ENCODE data around the gene INSR.
A peak's percentile ranks its signal among the peaks of the same experiment; 100 is the strongest.

The INSR gene

GRCh38 chr19:7191946-7192691, 102.1 kb downstream of the INSR start:
- DNase-seq (ENCODE audit: low read depth in 2 of 2), result no peak
- no peak overlapping the region for H3K4me3 ChIP-seq (replicated peaks in 1 of 2; ENCODE audit: low read depth in 2 of 2, low read length in 2 of 2)
- no peak for TF ChIP-seq CTCF (IDR thresholded peaks at IDR 0.05; ENCODE audit: low read depth, low read length)

GRCh38 chr19:7188698-7189629, 105.2 kb downstream of the INSR start:
- TF ChIP-seq CTCF (IDR thresholded peaks at IDR 0.05; ENCODE audit: low read depth, low read length), result no peak
- DNase-seq (ENCODE audit: low read depth in 2 of 2), result peak in 1 of 2 donors; percentile 49
- H3K4me3 ChIP-seq (replicated peaks in 1 of 2; ENCODE audit: low read depth in 2 of 2, low read length in 2 of 2), result no peak overlapping the region

GRCh38 chr19:7187605-7188339, 106.4 kb downstream of the INSR start:
- TF ChIP-seq CTCF (IDR thresholded peaks at IDR 0.05; ENCODE audit: low read depth, low read length), result no peak
- no peak for DNase-seq (ENCODE audit: low read depth in 2 of 2)
- no peak overlapping the region for H3K4me3 ChIP-seq (replicated peaks in 1 of 2; ENCODE audit: low read depth in 2 of 2, low read length in 2 of 2)

- no peak overlapping the region for H3K4me3 ChIP-seq (replicated peaks in 1 of 2; ENCODE audit: low read depth in 2 of 2, low read length in 2 of 2)
- TF ChIP-seq CTCF (IDR thresholded peaks at IDR 0.05; ENCODE audit: low read depth, low read length), result no peak
- DNase-seq (ENCODE audit: low read depth in 2 of 2), result no peak
Measured at GRCh38 chr19:7182489-7182888, 111.7 kb downstream of the INSR start.

GRCh38 chr19:7179917-7180306, 114.3 kb downstream of the INSR start:
- no peak overlapping the region for H3K4me3 ChIP-seq (replicated peaks in 1 of 2; ENCODE audit: low read depth in 2 of 2, low read length in 2 of 2)
- no peak for TF ChIP-seq CTCF (IDR thresholded peaks at IDR 0.05; ENCODE audit: low read depth, low read length)
- peak in 1 of 2 donors; percentile 26 for DNase-seq (ENCODE audit: low read depth in 2 of 2)

GRCh38 chr19:7177926-7178325, 116.3 kb downstream of the INSR start:
- DNase-seq (ENCODE audit: low read depth in 2 of 2), result peak; percentile 27 to 50
- no peak overlapping the region for H3K4me3 ChIP-seq (replicated peaks in 1 of 2; ENCODE audit: low read depth in 2 of 2, low read length in 2 of 2)
- TF ChIP-seq CTCF (IDR thresholded peaks at IDR 0.05; ENCODE audit: low read depth, low read length), result no peak
